HG02840 (cell line): ENCODE results near the gene GTF2F2.

Source experiments
- ATAC-seq: cut with Tn5 transposase; IDR thresholded peaks from one replicate; pipeline ENCODE4 v1.9.1; 2021; ENCODE audit warnings: mild to moderate bottlenecking, moderate library complexity, moderate number of reproducible peaks; ENCODE audit not compliant: unreplicated experiment, low FRiP score

Gene GTF2F2

DNA sequence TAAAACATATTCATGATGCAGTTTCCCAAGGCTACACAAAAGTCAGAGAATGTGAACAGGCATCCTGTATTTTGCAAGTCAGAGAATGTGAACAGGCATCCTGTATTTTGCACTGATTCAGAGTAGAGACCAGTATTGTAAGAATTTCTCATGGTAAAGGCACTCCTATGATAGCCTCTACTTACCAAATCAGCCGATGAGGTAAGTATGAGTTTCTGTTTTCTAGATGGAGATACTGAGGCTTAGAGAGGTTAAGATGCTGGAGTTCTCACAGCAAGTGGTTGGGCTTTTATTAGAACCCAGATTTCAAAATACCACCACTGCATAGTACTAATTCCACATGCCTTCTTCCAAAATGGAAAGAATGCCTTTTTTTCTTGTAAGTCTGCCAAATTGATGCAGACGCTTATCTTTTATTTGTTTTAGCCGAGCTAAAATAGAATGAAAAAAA is 208.4 kb downstream of the GTF2F2 start:
- ATAC-seq = no peak

DNA sequence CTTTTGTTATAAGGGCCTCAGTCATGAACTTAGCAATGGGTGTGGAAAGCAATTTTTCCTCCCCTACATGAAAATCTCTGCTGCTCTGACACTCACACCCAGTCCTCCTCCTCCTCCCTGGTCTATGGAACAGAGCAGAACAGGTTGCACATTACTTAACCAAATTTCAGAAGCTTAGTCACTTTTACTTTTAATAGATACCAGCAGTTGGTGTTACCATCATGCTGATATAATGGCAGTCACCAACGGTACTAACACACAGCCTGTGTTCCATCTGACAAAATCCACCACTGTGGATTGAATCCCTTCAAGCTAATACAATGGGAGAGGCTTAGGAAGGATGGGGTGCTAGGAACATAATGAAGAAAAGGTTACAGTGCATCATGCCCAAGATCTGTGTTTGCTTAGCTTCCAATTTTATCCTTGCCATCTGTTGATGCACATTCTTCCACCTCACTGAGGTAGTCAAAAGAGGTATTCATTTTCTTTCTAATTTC is 210.9 kb downstream of the GTF2F2 start:
- ATAC-seq = no peak

DNA sequence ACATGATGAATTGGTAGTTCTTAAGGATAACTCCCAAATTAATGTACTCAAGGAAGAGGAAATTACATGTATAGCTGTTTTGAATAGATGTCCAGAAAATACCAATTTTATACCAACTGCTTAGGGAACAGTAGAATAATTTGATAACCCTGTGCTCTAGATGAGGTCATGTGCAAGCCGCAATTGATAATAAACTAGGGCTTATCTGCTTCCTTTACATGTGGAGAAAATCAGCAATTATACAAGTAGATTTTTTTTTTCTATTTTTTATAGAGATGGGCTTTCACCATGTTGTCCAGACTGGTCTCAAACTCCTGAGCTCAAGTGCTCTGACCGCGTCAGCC is 211.4 kb downstream of the GTF2F2 start:
- no peak for ATAC-seq

DNA sequence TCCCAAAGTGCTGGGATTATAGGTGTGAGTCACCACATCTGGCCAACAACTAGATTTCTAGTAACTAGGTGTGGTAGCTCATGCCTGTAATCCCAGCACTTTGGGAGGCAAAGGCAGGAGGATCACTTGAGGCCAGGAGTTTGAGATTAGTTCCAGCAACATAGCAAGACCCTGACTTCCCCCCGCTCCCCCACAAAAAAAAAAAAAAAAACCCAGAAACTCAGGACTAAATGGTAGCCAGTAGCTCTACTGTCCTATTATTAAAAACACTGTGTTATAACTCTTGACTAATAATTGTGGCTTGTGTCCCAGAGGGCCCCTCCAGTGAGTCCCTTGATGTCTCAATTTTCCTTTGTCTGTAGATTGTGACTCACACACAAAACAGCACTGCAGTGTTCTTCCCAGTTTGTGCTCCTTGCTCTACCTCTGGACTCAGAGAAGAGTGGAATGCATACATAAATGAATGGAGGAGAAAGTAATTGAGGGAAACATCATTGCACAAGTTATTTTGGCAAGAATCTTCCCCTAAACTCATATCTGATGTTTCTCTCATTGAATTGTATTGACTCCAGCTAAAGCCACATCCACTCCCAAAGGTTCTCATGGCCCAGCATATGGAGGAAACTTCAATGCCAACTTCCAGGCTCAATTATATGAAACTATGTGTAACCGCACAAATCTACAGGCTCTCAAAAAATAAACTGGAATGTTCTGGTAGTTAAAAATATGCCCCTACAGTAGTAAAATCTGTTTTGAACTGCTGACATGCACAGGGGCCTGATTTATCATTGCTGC is 211.9 kb downstream of the GTF2F2 start:
- ATAC-seq = no peak

DNA sequence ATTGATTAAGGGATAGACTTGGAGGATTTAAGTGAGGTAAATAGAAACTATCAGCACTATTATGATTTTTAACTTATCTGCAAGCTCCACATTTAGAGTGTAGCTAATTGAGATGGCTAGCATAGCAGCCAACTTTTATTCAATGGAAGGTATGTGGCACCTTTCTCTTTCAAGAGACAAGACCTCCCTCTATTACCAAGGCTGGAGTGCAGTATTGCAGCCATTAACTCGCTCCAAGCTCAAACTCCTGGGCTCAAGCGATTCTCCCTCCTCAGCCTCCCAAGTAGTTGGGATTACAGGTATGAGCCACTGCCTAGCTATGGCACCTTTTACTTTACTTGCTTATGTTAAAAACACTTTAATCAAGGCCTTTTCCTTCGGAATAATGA is 212.5 kb downstream of the GTF2F2 start:
- no peak for ATAC-seq

DNA sequence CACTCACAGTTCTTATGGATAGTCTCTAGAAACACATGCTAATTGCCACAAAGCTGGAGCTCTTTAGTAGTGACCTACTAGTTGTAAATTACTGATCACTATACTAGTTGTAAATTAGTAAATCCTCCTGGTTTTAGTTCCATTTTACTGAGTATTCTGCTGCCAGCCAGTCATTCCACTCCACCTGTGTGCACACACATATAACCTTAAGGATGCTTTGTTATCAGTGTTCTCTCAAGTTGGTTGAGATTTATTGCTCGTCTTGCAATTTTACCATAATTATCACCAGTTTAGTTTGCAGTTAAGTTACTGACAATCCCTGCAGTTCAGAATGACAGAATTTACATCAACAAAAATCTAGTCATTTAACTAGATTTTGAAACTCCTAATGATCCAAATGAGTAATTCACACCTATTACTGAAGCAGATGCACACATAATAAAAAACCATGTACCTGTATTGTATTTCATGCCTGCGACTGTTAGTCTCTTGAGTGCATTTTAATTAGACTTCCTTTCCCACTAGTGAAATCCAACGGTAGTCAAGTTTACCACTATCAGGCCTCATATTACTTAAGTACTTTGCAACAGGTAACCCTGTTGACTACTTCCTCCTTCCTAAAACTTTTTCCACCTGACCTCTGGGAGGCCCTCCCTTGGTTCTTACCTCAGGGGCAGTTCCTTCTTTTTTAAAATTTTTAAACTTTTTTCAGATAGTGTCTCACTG is 213.1 kb downstream of the GTF2F2 start:
- ATAC-seq = no peak
